Ascending aorta (tissue), 2 donors: ENCODE measurements around the gene SLC22A4. TPM values are rescaled to one million over a fixed set of nuclear protein-coding genes. Genes with fewer than 3 reads are reported as not detected.

Experiments
- DNase-seq, 2 donors: peaks; one replicate each; pipeline ENCODE4 v3.0.0-alpha.2; 2019; ENCODE audit warnings: low spot score in 2 of 2
- H3K27ac ChIP-seq, 2 donors: fragments of 200-600 bp; sonication (generic); one replicate each; pipeline ENCODE4 v1.5.1; 2016 to 2017; ENCODE audit warnings: mild to moderate bottlenecking in 1 of 2
- H3K27me3 ChIP-seq: fragments of 200-600 bp; sonication (generic); one replicate; pipeline ENCODE4 v1.5.1; 2017
- H3K36me3 ChIP-seq, 2 donors: fragments of 200-600 bp; sonication (generic); one replicate each; pipeline ENCODE4 v1.5.1; 2016
- H3K4me1 ChIP-seq, 2 donors: fragments of 200-600 bp; sonication (generic); one replicate each; pipeline ENCODE4 v1.5.1; 2016 to 2017; ENCODE audit warnings: mild to moderate bottlenecking in 1 of 2
- H3K4me3 ChIP-seq, 2 donors: fragments of 200-600 bp; sonication (generic); one replicate each; pipeline ENCODE4 v1.5.1; 2016 to 2017; ENCODE audit warnings: mild to moderate bottlenecking in 1 of 2
- H3K9me3 ChIP-seq, 2 donors: fragments of 200-600 bp; sonication (generic); one replicate each; pipeline ENCODE4 v1.5.1; 2016
- intact Hi-C: fragments of 100-400 bp; cut with DNase I; formaldehyde crosslinking; loops from one replicate; pipeline ENCODE4 v1.15.1; 2023
- total RNA-seq: library from RNA; depleted of rRNA; stranded (reverse); fragments of >200 nt; gene quantifications from one replicate; pipeline ENCODE4 v1.1.0, GENCODE V29; 2016
- TF ChIP-seq, protein P1 (sequence below), 3 experiments: fragments of 200-600 bp in 2 of 3; fragments of 450-650 bp in 1 of 3; sonication (generic) in 2 of 3; IDR thresholded peaks; one replicate each; pipeline ENCODE4 v1.5.1; 2016 to 2019; ENCODE audit warnings: antibody characterized with exemption in 3 of 3, mild to moderate bottlenecking in 1 of 3, moderate library complexity in 1 of 3

SLC22A4 gene
- total RNA-seq, 1 donor from 2014 or later, result 18.1 TPM

GRCh38 chr5:132322266-132322665, 28.1 kb downstream of the SLC22A4 start:
- H3K9me3 ChIP-seq, result no peaks in the 10 kb centered on the region
- no peak overlapping the region for H3K4me3 ChIP-seq
- H3K27ac ChIP-seq, result no peak overlapping the region
- H3K27me3 ChIP-seq, result no peaks in the 10 kb centered on the region
- TF ChIP-seq, protein P1, sequence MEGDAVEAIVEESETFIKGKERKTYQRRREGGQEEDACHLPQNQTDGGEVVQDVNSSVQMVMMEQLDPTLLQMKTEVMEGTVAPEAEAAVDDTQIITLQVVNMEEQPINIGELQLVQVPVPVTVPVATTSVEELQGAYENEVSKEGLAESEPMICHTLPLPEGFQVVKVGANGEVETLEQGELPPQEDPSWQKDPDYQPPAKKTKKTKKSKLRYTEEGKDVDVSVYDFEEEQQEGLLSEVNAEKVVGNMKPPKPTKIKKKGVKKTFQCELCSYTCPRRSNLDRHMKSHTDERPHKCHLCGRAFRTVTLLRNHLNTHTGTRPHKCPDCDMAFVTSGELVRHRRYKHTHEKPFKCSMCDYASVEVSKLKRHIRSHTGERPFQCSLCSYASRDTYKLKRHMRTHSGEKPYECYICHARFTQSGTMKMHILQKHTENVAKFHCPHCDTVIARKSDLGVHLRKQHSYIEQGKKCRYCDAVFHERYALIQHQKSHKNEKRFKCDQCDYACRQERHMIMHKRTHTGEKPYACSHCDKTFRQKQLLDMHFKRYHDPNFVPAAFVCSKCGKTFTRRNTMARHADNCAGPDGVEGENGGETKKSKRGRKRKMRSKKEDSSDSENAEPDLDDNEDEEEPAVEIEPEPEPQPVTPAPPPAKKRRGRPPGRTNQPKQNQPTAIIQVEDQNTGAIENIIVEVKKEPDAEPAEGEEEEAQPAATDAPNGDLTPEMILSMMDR (IDR thresholded peaks at IDR 0.05), result no peak
- H3K4me1 ChIP-seq, result no peaks in the 10 kb centered on the region
- DNase-seq, result no peak
- intact Hi-C loops, result no loop called here
- H3K36me3 ChIP-seq, result no peaks in the 10 kb centered on the region

GRCh38 chr5:132323202-132323601, 29.0 kb downstream of the SLC22A4 start:
- no peak overlapping the region for H3K4me3 ChIP-seq
- no peak for DNase-seq
- no peaks in the 10 kb centered on the region for H3K27me3 ChIP-seq
- intact Hi-C loops, result no loop called here
- H3K9me3 ChIP-seq, result no peaks in the 10 kb centered on the region
- no peaks in the 10 kb centered on the region for H3K4me1 ChIP-seq
- TF ChIP-seq, protein P1 (IDR thresholded peaks at IDR 0.05), result no peak
- peaks cover 0 to 7% of the 10 kb centered on the region in 2 donors for H3K36me3 ChIP-seq
- no peak overlapping the region for H3K27ac ChIP-seq

- H3K4me1 ChIP-seq, result no peaks in the 10 kb centered on the region
- H3K9me3 ChIP-seq, result no peaks in the 10 kb centered on the region
- H3K36me3 ChIP-seq, result peaks cover 0 to 14% of the 10 kb centered on the region in 2 donors
- H3K27ac ChIP-seq, result no peak overlapping the region
- DNase-seq, result no peak
- H3K27me3 ChIP-seq, result no peaks in the 10 kb centered on the region
- no peak overlapping the region for H3K4me3 ChIP-seq
- intact Hi-C loops, result no loop called here
- TF ChIP-seq, protein P1 (IDR thresholded peaks at IDR 0.05), result no peak
Observed at GRCh38 chr5:132325691-132326090, 31.5 kb downstream of the SLC22A4 start.

GRCh38 chr5:132327252-132327955, 33.2 kb downstream of the SLC22A4 start:
- no peak overlapping the region for H3K27ac ChIP-seq
- no peaks in the 10 kb centered on the region for H3K27me3 ChIP-seq
- TF ChIP-seq, protein P1 (IDR thresholded peaks at IDR 0.05), result no peak
- H3K9me3 ChIP-seq, result no peaks in the 10 kb centered on the region
- no peak for DNase-seq
- H3K4me3 ChIP-seq, result no peak overlapping the region
- intact Hi-C loops, result no loop called here
- H3K4me1 ChIP-seq, result no peaks in the 10 kb centered on the region
- peaks cover 0 to 14% of the 10 kb centered on the region in 2 donors for H3K36me3 ChIP-seq

DNA sequence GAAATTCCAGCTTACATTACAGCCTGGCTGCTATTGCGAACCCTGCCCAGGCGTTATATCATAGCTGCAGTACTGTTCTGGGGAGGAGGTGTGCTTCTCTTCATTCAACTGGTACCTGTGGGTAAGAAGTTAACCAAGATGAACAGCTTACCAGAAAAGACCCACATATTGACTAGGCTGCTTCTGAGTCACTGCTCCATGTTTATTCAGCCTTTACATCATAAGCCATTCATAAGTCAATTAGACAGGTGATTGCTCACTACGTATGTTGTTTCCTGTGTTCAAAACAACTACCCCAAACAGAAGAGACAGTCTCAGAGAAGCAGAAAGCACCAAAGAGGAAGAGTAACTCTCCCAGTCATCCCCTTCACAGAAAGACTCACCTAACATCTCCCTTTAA, 40.6 kb downstream of the SLC22A4 start:
- intact Hi-C loops, result no loop called here
- Histone ChIP-seq H3K27ac (no peak overlapping the region), H3K4me3 (no peak overlapping the region), H3K4me1 (no peaks in the 10 kb centered on the region), H3K27me3 (no peaks in the 10 kb centered on the region), H3K36me3 (peaks cover 2 to 4% of the 10 kb centered on the region in 2 donors), H3K9me3 (no peaks in the 10 kb centered on the region)
- TF ChIP-seq, protein P1 (IDR thresholded peaks at IDR 0.05), result no peak
- no peak for DNase-seq
